Urinary bladder (tissue), 4 donors: ENCODE results near the gene ZNF577. TPM values are rescaled to one million over a fixed set of nuclear protein-coding genes. Genes with fewer than 3 reads are reported as not detected.

Experiments used
- DNase-seq: peaks from one replicate; pipeline ENCODE4 v3.0.0-alpha.2; 2015; ENCODE audit errors: extremely low spot score
- H3K27ac ChIP-seq: one replicate; pipeline ENCODE4 v1.5.1; 2013; ENCODE audit warnings: low read depth, mild to moderate bottlenecking, moderate library complexity
- H3K36me3 ChIP-seq: one replicate; pipeline ENCODE4 v1.6.1; 2013; ENCODE audit warnings: mild to moderate bottlenecking, moderate library complexity; ENCODE audit not compliant: insufficient read depth
- H3K4me1 ChIP-seq: one replicate; pipeline ENCODE4 v1.6.1; 2013; ENCODE audit warnings: mild to moderate bottlenecking, moderate library complexity; ENCODE audit not compliant: insufficient read depth
- H3K4me3 ChIP-seq: one replicate; pipeline ENCODE4 v1.5.1; 2013; ENCODE audit warnings: low read depth, low read length
- WGBS: extraction: QIAGEN DNeasy Blood & Tissue Kit; methylation state at CpG from one replicate; pipeline ENCODE4 v1.1.7; 2013; 5-methylcytosine and 5-hydroxymethylcytosine counted together
- polyA plus RNA-seq: library from polyadenylated mRNA; stranded (reverse); fragments of 200-250 nt; gene quantifications from one replicate; pipeline ENCODE4 v1.2.3, GENCODE V29; 2013
- total RNA-seq: library from RNA; depleted of rRNA; stranded (reverse); fragments of >200 nt; gene quantifications from one replicate; pipeline ENCODE4 v1.2.3, GENCODE V29; 2014
- donor health status: healthy with polysubstance abuse.
- donor health status: healthy.

Gene ZNF577
- total and polyA plus RNA-seq, 2 donors = 17.2 to 26.8 TPM

GRCh38 chr19:51822325-51822724, 65.4 kb downstream of the ZNF577 start:
- WGBS = 84% methylated on average over 2 of the region's 2 CpGs
- H3K4me1 ChIP-seq = no peaks in the 10 kb centered on the region
- no peak overlapping the region for H3K27ac ChIP-seq
- H3K36me3 ChIP-seq = no peaks in the 10 kb centered on the region
- no peak overlapping the region for H3K4me3 ChIP-seq
- DNase-seq = no peak

- H3K27ac ChIP-seq = no peak overlapping the region
- H3K36me3 ChIP-seq = no peaks in the 10 kb centered on the region
- DNase-seq = no peak
- H3K4me1 ChIP-seq = no peaks in the 10 kb centered on the region
- no peak overlapping the region for H3K4me3 ChIP-seq
These were observed 65.8 kb downstream of the ZNF577 start for GRCh38 chr19:51821921-51822320.

- Histone ChIP-seq H3K4me1 (no peaks in the 10 kb centered on the region), H3K4me3 (no peak overlapping the region), H3K36me3 (no peaks in the 10 kb centered on the region), H3K27ac (no peak overlapping the region)
- WGBS = 73% methylated on average over 3 of the region's 3 CpGs
- no peak for DNase-seq
These were observed 66.3 kb downstream of the ZNF577 start for GRCh38 chr19:51821456-51821855.

Other genes with a start within 250 kb of the ZNF577 start
- 1.2 TPM for gene SIGLEC14, start 241.1 kb downstream of the ZNF577 start, total RNA-seq
- 4.4 TPM for gene SIGLEC14, start 241.1 kb downstream of the ZNF577 start, polyA plus RNA-seq
- gene SPACA6, start 194.6 kb downstream of the ZNF577 start, total RNA-seq = 6.3 TPM
- 19.3 TPM for gene SPACA6, start 194.6 kb downstream of the ZNF577 start, polyA plus RNA-seq
- gene HAS1, start 164.0 kb downstream of the ZNF577 start, total RNA-seq = 0.32 TPM
- gene HAS1, start 164.0 kb downstream of the ZNF577 start, polyA plus RNA-seq = 1.2 TPM
- 7.1 TPM for gene FPR1, start 136.1 kb downstream of the ZNF577 start, total RNA-seq
- gene FPR1, start 136.1 kb downstream of the ZNF577 start, polyA plus RNA-seq = 15.7 TPM
- 1.0 TPM for gene FPR2, start 126.8 kb downstream of the ZNF577 start, total RNA-seq
- gene FPR2, start 126.8 kb downstream of the ZNF577 start, polyA plus RNA-seq = 4.9 TPM
- gene FPR3, start 92.8 kb downstream of the ZNF577 start, total RNA-seq = 1.0 TPM
- gene FPR3, start 92.8 kb downstream of the ZNF577 start, polyA plus RNA-seq = 5.8 TPM
- 16.6 TPM for gene ZNF649, start 17.1 kb upstream of the ZNF577 start, total RNA-seq
- gene ZNF649, start 17.1 kb upstream of the ZNF577 start, polyA plus RNA-seq = 12.4 TPM
- gene ZNF613, start 39.5 kb upstream of the ZNF577 start, total RNA-seq = 11.3 TPM
- 4.3 TPM for gene ZNF613, start 39.5 kb upstream of the ZNF577 start, polyA plus RNA-seq
- 19.7 TPM for gene ZNF350, start 98.9 kb upstream of the ZNF577 start, total RNA-seq
- 9.0 TPM for gene ZNF350, start 98.9 kb upstream of the ZNF577 start, polyA plus RNA-seq
- gene ZNF615, start 120.3 kb upstream of the ZNF577 start, total RNA-seq = 28.3 TPM
- gene ZNF615, start 120.3 kb upstream of the ZNF577 start, polyA plus RNA-seq = 8.1 TPM
- gene ZNF614, start 140.4 kb upstream of the ZNF577 start, total RNA-seq = 21.1 TPM
- gene ZNF614, start 140.4 kb upstream of the ZNF577 start, polyA plus RNA-seq = 6.5 TPM
- gene ZNF432, start 160.9 kb upstream of the ZNF577 start, total RNA-seq = 28.6 TPM
- 5.7 TPM for gene ZNF432, start 160.9 kb upstream of the ZNF577 start, polyA plus RNA-seq
- gene ZNF841, start 207.8 kb upstream of the ZNF577 start, total RNA-seq = 62.0 TPM
- 7.0 TPM for gene ZNF841, start 207.8 kb upstream of the ZNF577 start, polyA plus RNA-seq